NCI-H1105 (cell line): ENCODE results near the gene SIAH3.

Experiments used
- DNase-seq: peaks from one replicate; lab custom pipeline; 2025; lab: John Stamatoyannopoulos, UW

The SIAH3 gene

DNA sequence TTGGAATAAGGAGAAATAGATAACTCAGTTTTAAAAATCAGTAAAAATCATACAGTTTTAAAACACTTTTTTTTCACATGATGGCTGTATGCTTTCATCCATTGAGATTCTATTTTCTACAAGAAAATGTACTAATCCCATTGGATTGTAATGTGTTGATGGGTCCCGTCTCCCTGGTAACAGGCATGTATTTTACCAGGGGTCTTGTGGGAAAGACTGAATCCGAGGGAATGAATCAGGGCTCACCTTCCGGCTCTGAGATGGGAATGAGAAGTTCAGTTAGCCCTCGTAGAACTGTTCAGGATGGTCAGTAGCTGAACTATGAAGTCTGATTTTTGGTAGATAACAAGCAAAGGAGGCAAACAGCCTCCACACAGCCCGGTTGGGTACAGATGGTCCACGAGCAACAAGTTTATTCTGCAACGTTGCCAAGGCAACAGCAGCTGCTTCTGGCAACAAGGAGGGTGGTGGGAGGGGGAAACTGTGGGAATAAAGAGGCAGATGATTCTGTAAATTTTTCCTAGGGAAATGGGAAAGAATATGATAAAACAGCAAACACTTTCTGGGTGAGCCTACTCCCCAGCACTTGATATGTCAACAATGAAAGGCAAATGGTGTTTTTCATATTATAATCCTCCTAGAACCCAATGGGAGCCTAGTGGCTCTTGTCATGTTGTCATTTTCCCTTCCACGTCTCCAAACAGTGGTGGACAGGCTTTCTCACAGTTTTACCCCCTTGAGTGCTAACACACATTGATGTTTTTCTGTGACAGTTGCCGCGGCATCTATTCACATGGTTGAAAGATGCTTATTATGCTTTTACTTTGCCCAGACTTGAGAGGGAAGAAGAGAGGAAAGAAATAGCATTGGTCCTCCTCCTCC, 12.4 kb upstream of the SIAH3 start:
- DNase-seq: no peak

DNA sequence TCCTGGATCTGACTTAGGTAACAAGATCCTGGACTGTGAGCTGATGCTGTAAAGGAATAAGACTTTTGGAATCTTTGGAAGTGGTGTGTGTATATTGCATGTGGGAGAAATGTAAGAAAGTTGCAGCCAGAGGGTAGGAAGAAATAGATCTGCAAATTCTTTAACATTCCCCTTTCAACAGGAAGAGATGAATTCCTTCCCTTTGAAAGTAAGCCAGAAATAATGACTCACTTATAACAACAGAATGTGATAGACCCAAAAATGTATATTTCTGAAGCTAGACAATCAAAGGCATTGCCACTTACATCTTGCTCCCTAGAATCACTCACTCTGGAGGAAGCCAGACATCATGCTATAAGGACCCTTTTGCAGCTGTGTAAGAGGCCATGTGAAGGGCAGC, 9.8 kb upstream of the SIAH3 start:
- DNase-seq: no peak

DNA sequence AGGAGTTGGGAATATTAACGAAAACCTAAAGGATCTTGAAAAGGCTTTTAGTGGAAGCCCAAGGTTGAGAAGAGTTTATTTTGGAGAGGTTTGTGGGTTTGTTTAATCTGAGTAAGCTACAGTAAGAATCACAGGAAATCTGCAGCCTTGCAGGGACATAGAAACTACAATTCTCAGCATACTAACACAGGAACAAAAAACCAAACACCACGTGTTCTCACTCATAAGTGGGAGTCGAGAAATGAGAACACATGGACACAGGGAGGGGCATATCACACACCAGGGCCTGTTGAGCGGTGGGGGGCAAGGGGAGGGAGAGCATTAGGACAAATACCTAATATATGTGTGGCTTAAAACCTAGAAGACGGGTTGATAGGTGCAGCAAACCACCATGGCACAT, 8.7 kb upstream of the SIAH3 start:
- no peak for DNase-seq

DNA sequence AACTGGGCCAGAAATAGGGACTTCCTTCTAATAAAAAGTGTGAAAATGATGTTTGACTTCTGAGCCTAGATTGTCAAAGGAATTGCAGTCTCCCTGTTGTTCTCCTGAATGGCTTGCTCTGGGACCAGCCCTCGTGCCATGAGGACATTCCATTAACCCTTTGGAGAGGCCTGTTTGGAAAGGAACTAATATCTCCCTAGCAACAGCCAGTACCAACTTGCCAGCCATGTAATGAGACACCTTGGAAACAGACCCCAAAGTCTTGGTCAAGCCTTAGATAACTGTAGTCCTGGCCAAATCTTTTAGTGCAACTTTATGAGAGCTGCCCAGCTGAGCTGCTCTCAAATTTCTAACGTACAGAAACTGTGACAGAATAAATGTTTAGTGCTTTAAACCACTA, 8.2 kb upstream of the SIAH3 start:
- DNase-seq: no peak

DNA sequence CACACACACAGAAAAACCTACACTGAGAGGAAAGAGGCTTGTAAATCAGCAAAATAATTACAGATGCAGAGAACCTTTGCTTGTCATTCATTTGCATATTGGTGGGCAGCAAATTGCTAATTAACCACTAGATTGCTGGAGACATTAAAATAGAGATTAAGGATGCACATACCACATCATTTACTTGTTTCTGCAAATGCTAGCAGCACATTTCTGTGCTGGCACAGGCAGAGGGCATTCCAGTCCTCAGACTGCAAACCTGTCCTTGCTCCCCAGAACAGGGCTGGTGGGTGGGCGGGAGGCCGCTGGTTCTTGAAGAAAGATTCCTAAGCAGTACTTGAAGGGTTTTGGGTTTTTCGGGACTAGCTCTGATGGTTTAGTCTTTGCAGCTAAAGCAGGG, 941 bp upstream of the SIAH3 start:
- DNase-seq: no peak

DNA sequence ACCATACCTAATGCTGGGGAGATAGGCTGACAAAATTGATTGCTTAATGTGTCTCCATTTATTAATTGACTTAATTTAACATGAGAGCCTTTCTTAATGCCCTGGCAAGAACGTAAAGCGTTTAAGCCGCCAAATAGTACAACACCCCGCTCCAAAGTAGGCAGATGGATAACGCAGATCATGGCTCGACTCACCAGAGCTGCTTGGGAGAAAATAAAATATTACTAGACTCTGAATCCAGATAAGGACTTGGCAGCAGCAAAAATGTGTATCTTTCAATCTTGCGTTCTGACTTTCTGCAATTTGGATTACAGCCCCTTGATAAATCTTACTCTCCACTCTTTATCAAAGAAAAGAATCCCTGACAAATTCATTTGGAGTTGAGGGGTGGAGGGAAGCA, 403 bp upstream of the SIAH3 start:
- DNase-seq: no peak

DNA sequence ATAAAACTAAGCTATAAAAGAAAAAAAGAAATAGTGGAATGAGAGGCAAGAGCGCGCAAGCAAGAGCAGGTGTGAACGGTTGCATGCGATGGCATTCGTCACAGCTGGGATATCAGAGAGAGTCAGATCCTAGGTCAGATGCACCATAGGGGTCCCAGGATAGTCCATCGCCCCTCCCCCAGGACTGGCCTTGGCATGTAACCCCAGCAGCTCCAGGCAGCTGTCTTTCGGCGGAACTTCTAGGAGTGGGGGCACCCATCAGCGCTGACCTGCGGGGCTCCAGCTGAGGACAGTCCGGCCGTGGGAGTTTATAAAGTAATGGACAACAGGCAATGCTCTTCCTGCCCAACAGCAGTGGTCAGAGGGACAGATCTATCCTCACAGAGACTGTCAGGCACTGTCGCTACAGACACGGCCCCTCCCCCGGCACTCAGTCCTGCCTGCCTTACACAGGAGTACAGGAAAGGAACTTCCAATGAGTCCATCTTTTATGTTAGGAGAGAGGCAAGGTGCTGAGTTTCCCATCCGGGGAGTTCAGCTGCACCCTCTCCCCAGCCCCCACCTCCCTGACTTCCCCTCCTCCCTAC, 1.4 kb downstream of the SIAH3 start:
- DNase-seq: no peak

DNA sequence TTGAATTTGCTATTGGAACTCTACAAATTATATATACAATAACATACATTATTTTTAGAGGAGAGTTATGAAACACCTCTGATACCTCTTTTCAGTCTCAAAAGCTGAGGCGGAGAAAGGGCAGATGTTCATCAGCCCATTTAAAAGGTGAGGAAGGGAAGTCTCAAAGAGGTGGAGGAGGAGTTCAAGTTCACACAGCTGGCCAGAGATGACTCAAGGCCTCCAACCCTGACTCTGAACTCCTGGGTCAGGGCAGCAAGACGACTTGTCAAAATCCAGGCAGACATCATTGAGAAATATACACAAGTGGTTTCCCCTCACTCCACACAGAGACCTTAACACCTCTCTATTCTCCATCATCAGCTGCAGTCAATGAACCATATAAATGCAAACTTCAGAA, 2.1 kb downstream of the SIAH3 start:
- DNase-seq: no peak

DNA sequence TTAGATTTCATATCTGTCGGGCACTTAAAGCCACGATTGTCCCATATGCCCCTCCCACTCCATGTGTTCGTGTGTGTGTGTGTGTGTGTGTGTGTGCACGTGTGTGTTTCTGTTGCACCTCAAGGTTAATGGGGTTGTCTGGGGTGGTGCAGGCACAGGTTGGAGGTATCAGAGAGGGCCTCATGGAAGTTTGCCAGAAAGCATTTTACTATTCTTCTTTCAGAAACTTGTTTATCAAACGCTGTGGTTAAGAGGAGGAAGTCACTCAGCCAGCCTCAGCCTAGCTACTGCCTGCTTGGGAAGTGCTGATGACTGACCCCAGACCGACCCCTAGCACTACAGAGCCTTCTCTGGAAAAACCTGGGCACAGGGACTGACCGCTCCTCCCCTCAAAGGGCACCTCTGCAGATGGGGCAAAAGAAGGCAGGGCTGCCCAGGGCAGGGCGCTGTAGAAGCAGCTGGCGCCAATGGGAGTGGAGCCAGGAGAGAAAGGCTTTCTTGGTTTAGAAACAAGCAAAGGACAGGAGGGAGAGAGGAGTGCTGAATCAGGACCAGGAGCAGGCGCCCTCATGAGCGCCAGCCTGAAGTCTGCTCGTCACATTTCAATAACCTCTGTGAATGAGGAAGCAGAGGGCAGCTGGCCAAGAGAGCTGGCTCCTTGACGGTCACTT, 3.9 kb downstream of the SIAH3 start:
- DNase-seq: no peak

DNA sequence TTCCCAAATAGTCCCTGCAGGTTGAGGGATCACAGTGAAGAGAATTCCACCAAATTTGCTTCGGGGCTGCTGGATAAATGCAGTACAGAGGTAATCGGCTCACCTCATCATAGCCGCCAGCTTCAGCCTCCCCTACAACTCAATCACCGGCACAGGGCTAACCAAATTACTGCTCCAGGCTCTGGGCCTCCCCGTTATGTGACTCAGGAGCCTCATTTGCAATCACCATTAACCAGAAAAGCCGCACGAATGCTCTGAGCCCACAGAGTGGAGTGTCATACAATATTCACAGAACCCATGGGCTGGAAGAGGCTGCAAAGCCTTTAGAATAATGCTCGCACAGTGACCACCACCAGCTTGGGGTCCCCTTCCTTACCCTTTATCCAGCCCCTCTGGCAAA, 4.9 kb downstream of the SIAH3 start:
- no peak for DNase-seq

DNA sequence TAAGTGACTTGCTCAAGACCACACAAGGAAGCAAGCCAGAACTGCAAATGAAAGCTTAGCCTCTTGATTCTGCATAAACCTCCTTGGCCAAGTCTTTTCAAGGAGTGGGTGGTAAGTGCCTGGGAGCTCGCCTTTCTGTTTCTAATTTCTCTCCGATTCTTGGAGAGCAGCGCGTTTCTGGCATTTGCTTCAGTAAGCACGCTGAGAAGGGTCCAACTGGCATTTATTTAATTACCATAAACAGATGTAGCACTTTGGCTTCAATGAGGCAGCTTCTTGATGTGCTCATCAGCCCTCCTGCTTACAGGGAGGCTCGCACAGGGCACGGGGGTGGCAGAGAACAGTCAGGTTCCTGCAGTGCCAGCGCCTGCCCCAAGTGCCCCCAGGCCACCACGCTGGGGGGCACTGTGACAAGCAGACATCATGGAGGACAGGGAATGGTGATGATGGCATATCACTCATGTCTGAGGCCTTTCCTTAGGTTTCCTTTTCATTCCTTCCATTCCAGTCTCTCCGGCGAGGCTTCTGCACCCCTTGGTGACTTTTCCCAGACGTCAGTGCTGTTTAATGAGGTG, 13.3 kb downstream of the SIAH3 start:
- no peak for DNase-seq

DNA sequence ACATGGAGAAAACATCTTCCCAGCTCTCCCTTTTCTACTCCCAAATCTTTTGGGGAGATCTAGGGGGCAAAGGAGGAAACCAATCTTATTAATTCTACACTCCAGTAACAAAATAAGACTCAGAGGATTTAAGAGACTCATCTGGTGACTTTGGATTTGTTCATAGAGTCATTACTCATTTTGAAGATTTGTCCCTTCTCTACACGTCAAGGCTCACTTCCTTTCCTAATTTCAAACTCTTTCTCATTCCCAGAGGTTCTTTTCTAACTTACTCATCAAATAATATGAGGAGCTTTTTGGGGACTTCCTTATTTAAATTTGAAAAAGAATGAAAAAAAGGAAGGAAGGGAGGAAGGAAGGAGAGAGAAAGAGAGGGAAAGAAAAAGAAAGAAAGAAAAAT, 14.4 kb downstream of the SIAH3 start:
- DNase-seq: no peak

DNA sequence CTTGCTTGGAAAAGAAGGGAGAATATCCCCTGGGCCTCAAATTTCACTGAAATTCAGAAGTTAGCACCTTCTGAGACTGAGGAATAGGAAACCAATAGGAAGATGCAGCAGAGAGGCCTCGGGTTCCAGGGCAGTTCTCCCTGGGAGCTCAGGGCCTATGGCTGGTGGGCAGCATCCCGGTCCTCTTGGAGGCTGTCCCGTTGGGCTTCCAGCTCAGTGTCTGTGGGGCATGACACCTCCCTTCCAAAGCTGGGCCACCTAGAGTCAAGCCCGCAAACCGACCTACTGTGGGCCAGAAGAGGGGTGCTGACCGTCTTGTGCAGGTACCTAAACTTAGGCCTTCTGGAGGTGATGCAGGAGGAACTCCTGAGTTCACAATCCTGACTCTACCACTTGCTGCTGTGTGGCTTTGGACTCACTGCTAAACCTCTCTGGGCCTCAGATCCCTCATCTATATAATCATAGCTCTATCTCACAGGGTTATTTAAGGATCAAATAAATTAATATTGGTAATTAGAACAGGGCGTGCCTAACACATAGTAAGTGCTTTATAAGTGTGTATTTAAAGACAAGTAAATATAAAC, 17.1 kb downstream of the SIAH3 start:
- no peak for DNase-seq

DNA sequence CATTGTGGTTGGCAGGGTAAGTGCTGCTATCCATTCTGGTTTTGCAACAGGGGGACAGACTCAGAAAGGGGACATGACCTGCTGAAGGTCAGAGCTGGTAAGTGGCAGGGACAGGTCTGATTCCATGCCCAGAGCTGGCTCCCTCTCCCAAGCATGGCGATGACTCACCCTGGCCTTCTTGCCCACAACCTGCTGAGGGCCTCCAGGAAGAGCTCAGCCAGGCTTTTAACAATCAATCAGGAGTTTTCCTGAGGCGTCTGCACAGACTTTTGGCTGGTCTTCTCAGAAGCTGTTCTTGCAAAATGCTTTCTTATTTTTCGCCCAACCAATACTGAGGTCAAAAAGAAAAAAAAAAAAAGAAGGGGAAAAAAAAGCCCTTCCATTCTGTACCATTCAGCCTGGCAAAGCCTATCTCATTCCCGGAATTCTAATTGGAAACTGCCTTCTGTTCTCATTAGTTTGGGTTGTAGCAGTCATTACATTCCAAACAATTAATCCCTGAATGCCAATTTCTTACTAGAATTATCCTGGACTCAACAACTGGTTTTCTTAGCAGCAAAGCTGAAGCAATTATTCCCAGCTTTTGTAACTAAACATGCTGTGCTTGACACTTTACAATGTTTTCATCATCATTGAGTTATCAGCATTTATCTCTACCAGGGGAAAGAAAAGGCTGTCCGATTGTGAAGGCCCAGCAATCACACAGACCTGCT, 17.7 kb downstream of the SIAH3 start:
- no peak for DNase-seq

DNA sequence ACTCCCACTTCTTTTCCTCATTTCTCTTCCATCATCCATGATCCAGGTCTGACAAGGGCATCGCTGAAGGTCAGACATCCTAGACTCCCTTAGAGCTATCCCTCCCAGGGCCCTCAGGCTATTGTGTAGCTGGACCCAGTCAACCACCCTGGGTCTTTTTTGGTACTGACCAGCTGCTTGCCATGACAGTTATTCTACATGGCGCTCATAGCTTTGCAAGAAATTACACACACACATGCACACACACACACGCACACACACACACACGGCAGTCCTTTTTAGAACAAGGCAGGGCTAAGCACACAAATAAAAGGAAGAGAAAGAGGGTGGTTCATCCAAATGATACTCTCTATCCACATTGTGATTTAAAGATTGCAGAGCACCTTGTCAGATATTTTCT, 18.3 kb downstream of the SIAH3 start:
- no peak for DNase-seq

DNA sequence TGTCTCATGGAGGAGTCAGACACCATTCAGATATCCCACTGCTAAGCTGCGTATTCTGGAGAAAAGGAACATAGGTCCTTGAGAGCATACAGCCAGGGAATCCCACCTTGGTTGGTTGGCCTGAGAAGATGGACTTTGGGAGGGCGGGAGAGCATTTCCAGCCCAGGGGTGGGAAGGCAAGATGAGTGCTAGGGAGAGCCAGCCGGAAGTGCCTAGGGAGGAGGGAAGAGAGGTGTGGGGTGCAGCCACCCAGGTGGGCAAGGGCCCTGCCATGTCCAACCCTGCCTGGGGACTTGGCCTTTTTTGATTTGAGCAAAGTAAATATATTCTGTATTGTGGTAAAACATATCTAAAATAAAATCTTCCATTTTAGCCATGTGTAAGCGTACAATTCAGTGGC, 19.7 kb downstream of the SIAH3 start:
- no peak for DNase-seq

DNA sequence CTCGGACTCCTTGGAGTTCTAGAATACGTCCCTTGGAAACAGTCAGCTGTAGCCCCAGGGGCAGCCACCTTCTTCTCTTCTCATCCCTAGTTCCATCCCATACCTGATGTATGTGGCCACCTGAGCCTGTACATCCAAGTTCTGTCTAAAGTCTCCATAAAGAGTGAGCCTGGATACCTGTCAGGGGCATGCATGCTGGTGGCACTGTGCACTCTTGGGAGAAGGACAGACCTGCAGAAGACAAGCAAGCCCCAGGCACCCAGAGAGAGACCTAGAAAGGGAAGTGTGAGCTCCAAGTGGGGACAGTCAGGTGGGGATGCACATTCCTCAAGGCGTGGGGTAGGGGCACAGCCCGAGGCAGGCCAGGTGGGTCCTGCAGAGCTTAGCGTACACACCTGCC, 21.4 kb downstream of the SIAH3 start:
- no peak for DNase-seq

DNA sequence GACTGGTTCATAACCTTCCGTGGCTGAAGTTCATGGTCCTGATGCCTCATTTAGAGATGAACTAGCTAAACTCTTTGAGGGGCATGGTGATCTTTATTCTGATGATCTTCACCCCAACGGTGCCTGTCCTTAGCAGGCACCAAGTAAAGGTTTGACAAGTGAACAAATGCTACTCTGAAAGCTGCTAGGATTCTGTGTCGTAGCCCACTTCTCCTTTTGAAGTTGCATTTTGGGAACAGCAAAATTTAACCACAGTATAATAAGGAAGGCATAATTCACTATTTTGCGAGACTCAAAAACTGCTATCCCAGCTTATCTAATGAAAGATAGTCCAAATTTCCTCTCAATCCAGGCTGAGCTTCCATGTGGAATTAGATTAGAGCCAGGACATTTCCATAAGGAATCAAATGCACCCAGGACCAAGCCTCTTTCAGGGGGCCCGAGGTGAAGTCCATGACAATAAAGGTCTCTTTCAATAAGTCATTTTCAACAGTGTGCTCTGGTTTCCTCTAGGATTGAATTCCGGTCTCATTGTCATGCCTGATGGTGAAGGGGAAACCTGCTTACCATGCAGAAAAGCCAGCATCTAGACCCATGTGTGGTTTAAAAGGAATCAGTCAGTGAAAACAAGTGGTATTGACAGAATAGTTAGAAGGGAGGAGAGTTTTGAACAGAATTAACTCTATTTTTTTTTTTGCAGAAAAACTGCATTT, 23.1 kb downstream of the SIAH3 start:
- no peak for DNase-seq

DNA sequence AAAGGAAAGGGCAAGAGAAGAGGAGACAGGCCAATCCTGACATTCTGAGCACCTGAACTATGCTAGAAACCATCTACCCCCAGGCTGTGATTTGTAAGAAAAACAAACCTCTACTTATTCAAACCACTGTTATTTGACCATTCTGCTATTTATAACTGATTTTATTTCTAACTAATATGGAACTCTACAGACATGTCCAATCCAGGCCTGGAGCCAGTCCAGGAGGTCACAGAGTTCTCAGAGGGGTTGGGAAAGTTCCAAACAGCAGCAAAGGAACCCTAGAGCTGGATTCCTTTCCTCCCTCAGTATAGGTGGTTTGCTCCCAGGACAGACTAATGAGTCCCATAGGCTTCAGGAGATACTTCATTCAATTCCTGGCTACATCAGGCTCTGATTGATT, 24.2 kb downstream of the SIAH3 start:
- no peak for DNase-seq

DNA sequence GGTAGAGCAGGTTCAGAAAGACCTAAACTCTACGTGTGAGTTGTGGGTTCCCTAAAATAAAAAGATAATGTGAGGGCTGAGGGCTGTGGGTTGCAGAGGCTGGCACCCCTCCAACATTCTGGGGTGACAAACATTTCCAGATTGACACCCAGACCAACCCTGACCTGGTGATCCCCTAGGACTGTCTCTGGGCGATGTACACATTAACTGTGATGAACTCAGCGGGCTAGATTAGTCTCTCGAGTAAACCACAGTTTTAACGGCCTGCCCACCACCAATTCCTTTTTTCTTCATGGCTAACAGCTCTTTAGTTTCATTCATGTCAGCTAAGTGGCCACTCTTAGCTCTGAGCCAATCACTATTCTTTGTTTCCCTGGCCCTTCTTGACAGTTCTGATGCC, 24.8 kb downstream of the SIAH3 start:
- no peak for DNase-seq

DNA sequence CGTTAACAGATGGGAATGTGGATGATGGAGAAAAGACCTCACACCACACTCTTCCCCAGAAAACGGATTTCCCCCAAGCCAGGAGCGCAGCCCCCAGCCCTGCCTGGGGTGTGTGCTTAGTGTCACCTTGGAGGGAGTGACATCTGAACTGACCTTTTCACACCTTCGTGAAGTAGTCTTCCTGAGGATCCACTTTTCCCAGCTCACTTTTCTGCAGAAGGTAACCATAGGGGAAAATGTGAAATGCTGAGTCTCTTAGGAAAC, 26.2 kb downstream of the SIAH3 start:
- no peak for DNase-seq

DNA sequence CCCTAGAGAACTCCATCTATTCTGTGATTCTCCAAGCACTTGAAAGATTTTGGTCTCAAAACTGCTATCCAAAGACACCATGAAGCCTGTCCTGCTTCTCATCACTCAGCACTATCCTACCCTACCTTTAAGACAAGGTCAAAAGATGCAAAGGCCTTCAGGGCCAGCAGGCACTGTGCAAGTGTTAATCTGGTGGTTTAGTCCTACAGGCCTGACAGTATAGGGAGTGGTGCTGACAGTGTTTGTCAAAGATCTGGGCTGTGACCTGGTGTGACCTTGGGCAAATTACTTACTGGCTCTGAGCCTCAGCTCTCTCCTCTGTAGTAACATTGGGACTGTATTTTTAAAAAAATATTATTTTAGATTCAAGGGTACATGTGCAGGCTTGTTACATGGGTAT, 28.0 kb downstream of the SIAH3 start:
- no peak for DNase-seq
